Fibroblast of lung (primary cell): Measurements from ENCODE around the gene NDUFA11. TPM values are rescaled to one million over a fixed set of nuclear protein-coding genes. Genes with fewer than 3 reads are reported as not detected.

Experiments used
- DNase-seq, 2 donors: peaks; one replicate each; pipeline versions ENCODE4 v3.0.0 to v3.0.0-alpha.2; 2010; ENCODE audit warnings: low read depth in 2 of 2
- H2AFZ ChIP-seq: 2 replicates; pipeline ENCODE4 v1.5.1; 2012; ENCODE audit warnings: low read length, control low read depth, inconsistent platforms
- H3K27ac ChIP-seq: 2 replicates; pipeline ENCODE4 v1.5.1; 2011; ENCODE audit warnings: low read length, control low read depth; ENCODE audit not compliant: insufficient read depth
- H3K27me3 ChIP-seq: 2 replicates; pipeline ENCODE4 v1.5.1; 2011; ENCODE audit warnings: mild to moderate bottlenecking, low read length; ENCODE audit not compliant: control insufficient read depth, insufficient read depth
- H3K36me3 ChIP-seq: 2 replicates; pipeline ENCODE4 v1.5.1; 2011; ENCODE audit warnings: low read length; ENCODE audit not compliant: control insufficient read depth, insufficient read depth
- H3K4me1 ChIP-seq: 2 replicates; pipeline ENCODE4 v1.5.1; 2011; ENCODE audit warnings: low read length; ENCODE audit not compliant: control insufficient read depth, insufficient read depth; ENCODE audit errors: extremely low read depth
- H3K4me2 ChIP-seq: 2 replicates; pipeline ENCODE4 v1.5.1; 2011; ENCODE audit warnings: low read length, control low read depth; ENCODE audit not compliant: insufficient read depth; ENCODE audit errors: extremely low read depth
- H3K4me3 ChIP-seq, 4 experiments: fragments of 200-600 bp in 1 of 4; sonication (generic) in 1 of 4; replicated peaks in 1 of 4; 2 replicates each; pipeline ENCODE4 v1.5.1; 2011 to 2016; ENCODE audit warnings: low read length in 4 of 4, low read depth in 3 of 4, mild to moderate bottlenecking in 3 of 4, control low read depth in 2 of 4, inconsistent platforms in 1 of 4, mixed read lengths in 1 of 4; ENCODE audit not compliant: insufficient read depth in 1 of 4; ENCODE audit errors: control extremely low read depth in 1 of 4
- H3K79me2 ChIP-seq: 2 replicates; pipeline ENCODE4 v1.5.1; 2012; ENCODE audit warnings: mild to moderate bottlenecking, low read length, inconsistent platforms; ENCODE audit not compliant: control insufficient read depth, insufficient read depth
- H3K9ac ChIP-seq: 2 replicates; pipeline ENCODE4 v1.5.1; 2011; ENCODE audit warnings: mild to moderate bottlenecking, low read length, control low read depth; ENCODE audit not compliant: insufficient read depth
- H3K9me3 ChIP-seq: 2 replicates; pipeline ENCODE4 v1.5.1; 2012; ENCODE audit warnings: low read depth, low read length; ENCODE audit not compliant: control insufficient read depth, insufficient read depth
- H4K20me1 ChIP-seq: 2 replicates; pipeline ENCODE4 v1.5.1; 2011; ENCODE audit warnings: low read length; ENCODE audit not compliant: control insufficient read depth, insufficient read depth; ENCODE audit errors: extremely low read depth
- CTCF ChIP-seq, 2 donors: IDR thresholded peaks in 1 of 2; conservative IDR thresholded peaks in 1 of 2; 1 replicate in 1 of 2; 2 replicates in 1 of 2; pipeline ENCODE4 v1.5.1; 2011 to 2012; ENCODE audit warnings: low read length in 2 of 2, control low read depth in 1 of 2, inconsistent platforms in 1 of 2, low read depth in 1 of 2, mild to moderate bottlenecking in 1 of 2
- EZH2 ChIP-seq: IDR thresholded peaks from 2 replicates; pipeline ENCODE4 v1.5.1; 2012; ENCODE audit warnings: low read length, control low read depth, mild to moderate bottlenecking; ENCODE audit errors: missing control alignments
- polyA plus RNA-seq, 2 donors: library from polyadenylated mRNA; depleted of rRNA in 1 of 2; stranded (reverse) in 1 of 2; unstranded in 1 of 2; fragments of >200 nt; gene quantifications; 2 replicates each; pipeline ENCODE4 v1.2.1, GENCODE V29; 2011 to 2012; ENCODE audit warnings: missing spikeins in 1 of 2
- total RNA-seq: library from RNA; depleted of rRNA; stranded (reverse); fragments of >200 nt; gene quantifications from 2 replicates; pipeline ENCODE4 v1.2.1, GENCODE V29; 2014

The NDUFA11 gene
- total and polyA plus RNA-seq, 2 donors (not counting 1 experiment from before 2014, with no cell fraction given) = 212 to 271 TPM

GRCh38 chr19:5922161-5922545, 18.6 kb upstream of the NDUFA11 start:
- Histone ChIP-seq H3K4me2 (no peak overlapping the region), H3K9ac (no peak overlapping the region), H3K36me3 (peaks cover 42% of the 10 kb centered on the region), H3K79me2 (no peaks in the 10 kb centered on the region), H3K4me3 (no peak overlapping the region), H2AFZ (no peak overlapping the region), H3K4me1 (peaks cover 6% of the 10 kb centered on the region), H3K27me3 (no peaks in the 10 kb centered on the region), H3K27ac (no peak overlapping the region), H4K20me1 (no peaks in the 10 kb centered on the region), H3K9me3 (no peaks in the 10 kb centered on the region)
- TF ChIP-seq CTCF (conservative IDR thresholded peaks at IDR 0.05 in 1 of 2, IDR thresholded peaks at IDR 0.05 in 1 of 2; ENCODE audit: low read depth in 1 of 2, low read length in 2 of 2) = no peak
- TF ChIP-seq EZH2 = no peak
- no peak for DNase-seq

DNA sequence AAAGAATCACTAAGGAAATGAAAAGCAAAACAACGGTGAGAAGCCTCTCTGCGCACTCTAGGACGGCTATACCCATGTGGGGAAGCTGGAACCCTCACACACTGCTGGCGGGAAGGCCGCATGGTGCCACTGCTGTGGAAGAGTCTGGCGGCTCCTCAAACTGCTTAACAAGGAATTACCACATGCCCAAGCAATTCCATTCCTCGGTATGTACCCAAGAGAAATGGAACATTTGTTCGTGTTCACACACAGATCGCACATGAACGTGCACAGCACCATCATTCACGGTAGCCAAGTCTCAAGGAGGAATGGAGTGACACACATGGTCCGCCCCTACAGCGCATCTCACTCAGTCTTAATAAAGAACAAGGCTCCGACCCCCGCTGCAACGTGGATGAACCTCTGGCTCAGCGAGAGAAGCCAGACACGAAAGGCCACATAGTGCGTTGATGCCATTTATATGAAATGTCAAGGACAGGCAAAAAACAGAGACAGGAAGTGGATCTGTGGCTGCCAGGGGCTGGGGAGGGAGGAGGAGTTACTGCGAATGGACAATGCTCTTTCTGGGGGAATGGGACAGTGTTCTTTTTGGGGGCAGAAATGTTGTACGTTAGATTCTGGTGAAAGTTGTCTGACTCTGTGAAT, 18.0 kb upstream of the NDUFA11 start:
- no peak overlapping the region for H3K27ac ChIP-seq
- H3K79me2 ChIP-seq = no peaks in the 10 kb centered on the region
- TF ChIP-seq EZH2 = no peak
- TF ChIP-seq CTCF (conservative IDR thresholded peaks at IDR 0.05 in 1 of 2, IDR thresholded peaks at IDR 0.05 in 1 of 2; ENCODE audit: low read depth in 1 of 2, low read length in 2 of 2) = no peak
- H3K4me2 ChIP-seq = no peak overlapping the region
- H3K4me3 ChIP-seq = no peak overlapping the region
- no peaks in the 10 kb centered on the region for H3K27me3 ChIP-seq
- H3K4me1 ChIP-seq = peaks cover 3% of the 10 kb centered on the region
- no peaks in the 10 kb centered on the region for H4K20me1 ChIP-seq
- peaks cover 44% of the 10 kb centered on the region for H3K36me3 ChIP-seq
- no peak overlapping the region for H2AFZ ChIP-seq
- H3K9me3 ChIP-seq = no peaks in the 10 kb centered on the region
- DNase-seq = no peak
- no peak overlapping the region for H3K9ac ChIP-seq

- Histone ChIP-seq H3K4me2 (no peak overlapping the region), H2AFZ (no peak overlapping the region), H4K20me1 (no peaks in the 10 kb centered on the region), H3K4me3 (no peak overlapping the region), H3K36me3 (peaks cover 34% of the 10 kb centered on the region), H3K9ac (no peak overlapping the region), H3K27ac (no peak overlapping the region), H3K4me1 (peaks cover 5% of the 10 kb centered on the region), H3K9me3 (no peaks in the 10 kb centered on the region), H3K79me2 (no peaks in the 10 kb centered on the region), H3K27me3 (no peaks in the 10 kb centered on the region)
- no peak for TF ChIP-seq EZH2
- no peak for TF ChIP-seq CTCF (conservative IDR thresholded peaks at IDR 0.05 in 1 of 2, IDR thresholded peaks at IDR 0.05 in 1 of 2; ENCODE audit: low read depth in 1 of 2, low read length in 2 of 2)
- no peak for DNase-seq
Observed at GRCh38 chr19:5918463-5919079, 15.0 kb upstream of the NDUFA11 start.
